K562 (cell line): ENCODE data around the gene ERVW-1. TPM values are rescaled to one million over a fixed set of nuclear protein-coding genes. Genes with fewer than 3 reads are reported as not detected.

Experiments used
- BRCA1 ChIP-seq, 2 experiments: fragments of 450-650 bp in 1 of 2; sonication (generic) in 1 of 2; formaldehyde crosslinking in 1 of 2; IDR thresholded peaks; 2 replicates each; pipeline versions ENCODE4 v1.5.0 to v1.6.1; 2017 to 2020; ENCODE audit warnings: mild to moderate bottlenecking in 1 of 2, missing genetic modification reagents in 1 of 2
- BRF1 ChIP-seq: IDR thresholded peaks from 3 replicates; pipeline ENCODE4 v1.6.1; 2011; ENCODE audit warnings: borderline replicate concordance, mild to moderate bottlenecking; ENCODE audit not compliant: insufficient read length; ENCODE audit errors: extremely low read depth
- FUS ChIP-seq: fragments of 200-400 bp; formaldehyde crosslinking; optimal IDR thresholded peaks from 2 replicates; pipeline ENCODE3; 2017; ENCODE audit warnings: low read depth, low read length
- MAZ ChIP-seq, 2 experiments: fragments of 450-650 bp in 1 of 2; sonication (generic) in 1 of 2; formaldehyde crosslinking; IDR thresholded peaks in 1 of 2; conservative IDR thresholded peaks in 1 of 2; 2 replicates each; pipeline versions ENCODE4 v1.4.0 to v1.5.0; 2020; ENCODE audit warnings: mild to moderate bottlenecking in 1 of 2, missing genetic modification reagents in 1 of 2
- MXI1 ChIP-seq: IDR thresholded peaks from 2 replicates; pipeline ENCODE4 v1.6.1; 2011; ENCODE audit warnings: low read depth, mild to moderate bottlenecking, improper control_type of control experiment, low read length
- RBM14 ChIP-seq: fragments of 200-400 bp; formaldehyde crosslinking; IDR thresholded peaks from 2 replicates; pipeline ENCODE4 v1.6.1; 2018; ENCODE audit warnings: low read depth, mild to moderate bottlenecking, low read length, moderate library complexity, borderline replicate concordance; ENCODE audit not compliant: insufficient read depth
- SAP30 ChIP-seq: fragments of 200-600 bp; sonication (generic); IDR thresholded peaks from 2 replicates; pipeline ENCODE4 v1.6.1; 2012; ENCODE audit warnings: borderline replicate concordance, low read depth, mild to moderate bottlenecking, moderate library complexity, low read length, control low read depth, inconsistent platforms; ENCODE audit not compliant: insufficient read depth, poor library complexity, severe bottlenecking
- TOE1 ChIP-seq, 2 experiments: fragments of 450-650 bp in 1 of 2; sonication (generic) in 1 of 2; formaldehyde crosslinking in 1 of 2; IDR thresholded peaks; 2 replicates each; pipeline versions ENCODE4 v1.7.1 to v1.8.0; 2016 to 2022; ENCODE audit warnings: borderline replicate concordance in 2 of 2, mild to moderate bottlenecking in 2 of 2, antibody characterized with exemption in 1 of 2, inconsistent platforms in 1 of 2, low read depth in 1 of 2, missing genetic modification reagents in 1 of 2, moderate library complexity in 1 of 2
- ZBED1 ChIP-seq: IDR thresholded peaks from 2 replicates; pipeline ENCODE4 v1.6.1; 2014
- ZBTB2 ChIP-seq: fragments of 450-650 bp; IDR thresholded peaks from 2 replicates; pipeline ENCODE4 v1.6.1; 2016; ENCODE audit warnings: antibody characterized with exemption
- ZKSCAN3 ChIP-seq: fragments of 250-450 bp; sonication (Bioruptor Pico); IDR thresholded peaks from 2 replicates; pipeline ENCODE4 v1.4.0; 2020
- ZNF134 ChIP-seq: fragments of 250-450 bp; sonication (Bioruptor Pico); conservative IDR thresholded peaks from 2 replicates; pipeline ENCODE4 v1.4.0; 2020
- ZNF586 ChIP-seq: fragments of 450-650 bp; formaldehyde crosslinking; conservative IDR thresholded peaks from 2 replicates; pipeline ENCODE4 v1.4.0; 2020; ENCODE audit warnings: mild to moderate bottlenecking, moderate library complexity
- ZNF766 ChIP-seq: fragments of 200-800 bp; sonication (Bioruptor generic); conservative IDR thresholded peaks from 2 replicates; pipeline ENCODE4 v1.6.1; 2016; ENCODE audit warnings: missing genetic modification characterization, missing compliant biosample characterization
- polyA plus RNA-seq, 8 experiments: library from polyadenylated mRNA; depleted of rRNA in 4 of 8; stranded (reverse) in 5 of 8; unstranded in 3 of 8; fragments of >200 nt; fragmentation: Nextera tagmentation in 2 of 8; fragmentation: Illumina TruSeq in 1 of 8; extraction: Ambion mirVana in 2 of 8; extraction: Trizol in 1 of 8; gene quantifications; 2 replicates each; pipeline versions ENCODE4 v1.2.1 to v1.2.3, GENCODE V29; 2011 to 2014; ENCODE audit warnings: inconsistent platforms in 1 of 8, missing spikeins in 1 of 8
- total RNA-seq, 7 experiments: library from RNA; depleted of rRNA in 6 of 7; stranded (reverse); fragments of >200 nt in 6 of 7; fragmentation: Illumina TruSeq in 2 of 7; extraction: Trizol in 2 of 7; gene quantifications; 2 replicates each; pipeline versions ENCODE4 v1.2.1 to v1.2.3, GENCODE V29; 2011 to 2021; ENCODE audit warnings: low replicate concordance in 1 of 7
- TF ChIP-seq, protein P1 (sequence below): fragments of 250-450 bp; sonication (Bioruptor Pico); IDR thresholded peaks from 2 replicates; pipeline ENCODE4 v1.4.0; 2020; ENCODE audit warnings: mild to moderate bottlenecking, moderate library complexity
- TF ChIP-seq, protein P2 (sequence below): fragments of 450-650 bp; formaldehyde crosslinking; IDR thresholded peaks from 2 replicates; pipeline ENCODE4 v1.4.0; 2022; ENCODE audit warnings: missing genetic modification characterization
- TF ChIP-seq, protein P3 (sequence below): IDR thresholded peaks from 3 replicates; pipeline ENCODE4 v1.6.1; 2011; ENCODE audit warnings: borderline replicate concordance, mild to moderate bottlenecking; ENCODE audit not compliant: insufficient read length, insufficient read depth

ERVW-1 gene
- total and polyA plus RNA-seq, 9 of the 15 experiments (the other 6 are each of a cell fraction or from before 2014, with no cell fraction given) = not detected

DNA sequence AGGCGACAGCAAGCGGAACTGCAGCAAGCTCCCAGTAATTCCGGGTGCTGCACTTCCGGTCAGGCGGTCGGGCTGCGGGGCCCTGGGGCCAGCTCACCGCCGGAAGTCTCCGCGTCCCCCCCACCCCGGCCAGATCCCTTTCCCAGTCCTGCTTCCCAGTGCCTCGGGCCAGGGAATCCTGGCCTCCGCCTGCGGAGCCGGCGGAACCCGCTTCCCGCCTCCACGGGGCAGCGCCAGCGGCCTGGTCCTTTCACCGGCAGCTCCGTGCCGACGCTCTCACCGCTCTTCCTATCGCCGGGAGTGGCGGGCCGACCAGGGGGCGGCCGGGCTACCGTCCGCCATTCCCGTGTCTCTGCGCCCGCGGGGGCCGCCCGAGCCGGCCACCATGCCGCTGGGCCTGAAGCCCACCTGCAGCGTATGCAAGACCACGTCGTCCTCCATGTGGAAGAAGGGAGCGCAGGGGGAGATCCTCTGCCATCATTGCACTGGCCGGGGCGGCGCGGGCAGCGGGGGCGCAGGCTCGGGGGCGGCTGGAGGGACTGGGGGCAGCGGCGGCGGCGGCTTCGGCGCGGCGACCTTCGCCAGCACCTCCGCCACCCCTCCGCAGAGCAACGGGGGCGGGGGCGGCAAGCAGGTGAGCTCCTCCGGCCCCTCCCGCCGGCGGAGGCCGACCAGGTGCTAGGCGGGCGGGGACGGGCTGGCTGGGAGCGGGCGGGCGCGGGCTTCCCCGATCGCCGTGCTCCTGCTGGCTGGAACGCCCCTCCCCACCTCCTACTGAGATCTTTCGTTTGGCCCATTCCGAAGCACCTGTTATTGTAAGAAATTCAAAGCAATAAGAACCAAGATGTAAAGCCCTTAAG is 30.2 kb downstream of the ERVW-1 start, which contains the start of gene GATAD1 (continued):
- no peak for TF ChIP-seq ZBTB2
- TF ChIP-seq BRCA1 (IDR thresholded peaks at IDR 0.05) = no peak
- TF ChIP-seq BRCA1 (CRISPR knock-in tag; IDR thresholded peaks at IDR 0.05) = no peak
- TF ChIP-seq TOE1 (IDR thresholded peaks at IDR 0.05; ENCODE audit: borderline replicate concordance) = peak; percentile 89
- TF ChIP-seq TOE1 (CRISPR knock-in tag; IDR thresholded peaks at IDR 0.05; ENCODE audit: borderline replicate concordance, low read depth) = no peak
- no peak for TF ChIP-seq ZNF134 (CRISPR knock-in tag)
- peak; percentile 91 to 93 for TF ChIP-seq MAZ (CRISPR knock-in tag; conservative IDR thresholded peaks at IDR 0.05 in 1 of 2, IDR thresholded peaks at IDR 0.05 in 1 of 2)
- no peak for TF ChIP-seq ZNF586 (CRISPR knock-in tag)
- no peak for TF ChIP-seq RBM14
- no peak; the same call in 1 of the 2 replicates for TF ChIP-seq ZNF766
- no peak for TF ChIP-seq MXI1
- TF ChIP-seq ZBED1 = peak; percentile 52; the same call in 1 of the 2 replicates
- TF ChIP-seq, protein P1, sequence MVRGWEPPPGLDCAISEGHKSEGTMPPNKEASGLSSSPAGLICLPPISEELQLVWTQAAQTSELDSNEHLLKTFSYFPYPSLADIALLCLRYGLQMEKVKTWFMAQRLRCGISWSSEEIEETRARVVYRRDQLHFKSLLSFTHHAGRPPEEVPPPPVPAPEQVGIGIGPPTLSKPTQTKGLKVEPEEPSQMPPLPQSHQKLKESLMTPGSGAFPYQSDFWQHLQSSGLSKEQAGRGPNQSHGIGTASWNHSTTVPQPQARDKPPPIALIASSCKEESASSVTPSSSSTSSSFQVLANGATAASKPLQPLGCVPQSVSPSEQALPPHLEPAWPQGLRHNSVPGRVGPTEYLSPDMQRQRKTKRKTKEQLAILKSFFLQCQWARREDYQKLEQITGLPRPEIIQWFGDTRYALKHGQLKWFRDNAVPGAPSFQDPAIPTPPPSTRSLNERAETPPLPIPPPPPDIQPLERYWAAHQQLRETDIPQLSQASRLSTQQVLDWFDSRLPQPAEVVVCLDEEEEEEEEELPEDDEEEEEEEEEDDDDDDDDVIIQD (CRISPR knock-in tag) = no peak
- no peak for TF ChIP-seq ZKSCAN3 (CRISPR knock-in tag)
- no peak for TF ChIP-seq FUS
- TF ChIP-seq, protein P2, sequence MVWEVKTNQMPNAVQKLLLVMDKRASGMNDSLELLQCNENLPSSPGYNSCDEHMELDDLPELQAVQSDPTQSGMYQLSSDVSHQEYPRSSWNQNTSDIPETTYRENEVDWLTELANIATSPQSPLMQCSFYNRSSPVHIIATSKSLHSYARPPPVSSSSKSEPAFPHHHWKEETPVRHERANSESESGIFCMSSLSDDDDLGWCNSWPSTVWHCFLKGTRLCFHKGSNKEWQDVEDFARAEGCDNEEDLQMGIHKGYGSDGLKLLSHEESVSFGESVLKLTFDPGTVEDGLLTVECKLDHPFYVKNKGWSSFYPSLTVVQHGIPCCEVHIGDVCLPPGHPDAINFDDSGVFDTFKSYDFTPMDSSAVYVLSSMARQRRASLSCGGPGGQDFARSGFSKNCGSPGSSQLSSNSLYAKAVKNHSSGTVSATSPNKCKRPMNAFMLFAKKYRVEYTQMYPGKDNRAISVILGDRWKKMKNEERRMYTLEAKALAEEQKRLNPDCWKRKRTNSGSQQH = no peak
- TF ChIP-seq BRF1 = no peak
- TF ChIP-seq, protein P3, sequence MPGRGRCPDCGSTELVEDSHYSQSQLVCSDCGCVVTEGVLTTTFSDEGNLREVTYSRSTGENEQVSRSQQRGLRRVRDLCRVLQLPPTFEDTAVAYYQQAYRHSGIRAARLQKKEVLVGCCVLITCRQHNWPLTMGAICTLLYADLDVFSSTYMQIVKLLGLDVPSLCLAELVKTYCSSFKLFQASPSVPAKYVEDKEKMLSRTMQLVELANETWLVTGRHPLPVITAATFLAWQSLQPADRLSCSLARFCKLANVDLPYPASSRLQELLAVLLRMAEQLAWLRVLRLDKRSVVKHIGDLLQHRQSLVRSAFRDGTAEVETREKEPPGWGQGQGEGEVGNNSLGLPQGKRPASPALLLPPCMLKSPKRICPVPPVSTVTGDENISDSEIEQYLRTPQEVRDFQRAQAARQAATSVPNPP = no peak
- peak; percentile 70 for TF ChIP-seq SAP30
